Pons (tissue), 1 donor: ENCODE results near the gene NDUFA6.

ENCODE experiments used
- DNase-seq: peaks from one replicate; pipeline ENCODE4 v3.0.0-alpha.2; 2016; ENCODE audit warnings: low spot score

Gene NDUFA6

DNA sequence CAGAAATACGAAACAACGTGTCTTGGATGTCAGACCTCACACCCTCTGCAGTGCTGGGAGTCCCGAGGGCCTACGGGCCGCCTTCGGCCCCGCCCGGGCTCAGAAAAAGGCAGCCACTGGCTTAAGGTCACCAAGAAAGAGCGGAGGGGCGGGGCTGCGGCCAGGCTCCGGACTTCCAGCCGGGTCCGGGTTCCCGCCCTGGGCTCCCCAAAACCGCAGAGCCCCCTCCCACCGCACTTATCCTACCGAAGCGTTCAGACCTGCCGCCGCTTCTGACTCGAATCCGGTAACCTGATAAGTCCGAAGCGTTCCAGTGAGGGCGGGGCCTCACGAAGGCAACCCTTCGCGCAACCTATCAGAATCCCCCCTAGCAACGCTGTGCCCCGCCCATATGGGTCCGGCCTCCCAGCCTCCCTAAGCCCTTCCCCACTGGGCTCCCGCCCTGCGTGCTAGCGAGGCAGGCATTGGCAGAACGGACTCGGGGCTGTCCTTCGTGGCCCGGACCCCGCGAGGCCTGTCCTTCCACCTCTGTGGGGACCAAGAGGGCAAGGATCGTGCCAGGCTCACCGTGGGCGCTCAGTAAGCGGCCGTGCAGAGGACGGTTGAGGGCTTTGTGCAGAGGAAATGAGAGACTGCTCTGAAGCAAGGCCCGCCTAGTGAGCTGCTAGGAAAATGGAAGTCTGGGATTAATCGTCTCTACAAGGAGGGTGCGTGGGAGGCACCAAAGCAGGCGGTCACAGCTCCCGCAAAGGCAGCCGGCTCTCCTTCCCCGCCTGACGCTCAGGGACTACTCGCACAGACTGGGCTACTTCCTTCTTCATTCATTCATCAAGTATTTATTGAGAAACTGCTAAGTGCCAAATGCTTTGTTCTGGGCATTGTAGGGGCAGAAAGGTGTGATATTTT, 19.8 kb downstream of the NDUFA6 start, which contains the start of gene NAGA:
NAGA (minus strand) TSS at position 296 of the 906 bp plus-strand sequence. CDS start 515 bp downstream, outside the sequence.
- DNase-seq: peak; percentile 95

DNA sequence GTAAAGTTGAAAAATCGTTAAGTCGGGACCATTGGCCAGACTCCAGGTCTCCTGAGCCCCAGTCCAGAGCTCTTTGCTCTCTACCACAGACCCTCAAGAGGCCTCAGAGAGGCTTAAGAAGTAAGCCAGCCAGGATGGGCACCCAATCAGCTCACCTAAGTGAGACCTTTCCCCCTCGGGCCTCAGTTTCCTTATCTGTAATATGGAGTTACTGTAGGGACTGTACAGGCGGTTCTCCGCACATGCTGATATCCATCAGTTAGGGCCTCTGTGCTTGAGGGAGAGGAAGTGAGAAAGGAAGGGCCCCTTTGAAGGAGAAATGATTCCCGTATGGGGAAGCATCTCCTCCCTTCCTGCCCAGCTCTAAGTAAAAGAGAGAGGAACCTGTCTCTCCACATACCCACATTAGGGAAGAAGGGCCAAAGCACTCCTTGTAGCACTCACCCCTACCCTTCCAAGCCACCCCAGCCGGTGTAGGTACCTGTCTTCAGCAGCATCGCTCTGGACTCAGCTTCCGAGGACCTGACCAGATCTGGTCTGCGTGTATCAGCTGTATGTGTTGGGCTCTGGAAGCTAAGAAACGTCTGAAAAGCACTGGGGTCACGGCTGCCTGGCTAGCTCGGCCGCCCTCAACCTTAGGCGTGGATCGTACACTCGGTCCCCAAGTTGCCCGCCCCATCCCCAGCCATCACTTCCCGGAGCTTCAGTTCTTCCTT, 20.6 kb downstream of the NDUFA6 start:
- DNase-seq: peak; percentile 72

DNA sequence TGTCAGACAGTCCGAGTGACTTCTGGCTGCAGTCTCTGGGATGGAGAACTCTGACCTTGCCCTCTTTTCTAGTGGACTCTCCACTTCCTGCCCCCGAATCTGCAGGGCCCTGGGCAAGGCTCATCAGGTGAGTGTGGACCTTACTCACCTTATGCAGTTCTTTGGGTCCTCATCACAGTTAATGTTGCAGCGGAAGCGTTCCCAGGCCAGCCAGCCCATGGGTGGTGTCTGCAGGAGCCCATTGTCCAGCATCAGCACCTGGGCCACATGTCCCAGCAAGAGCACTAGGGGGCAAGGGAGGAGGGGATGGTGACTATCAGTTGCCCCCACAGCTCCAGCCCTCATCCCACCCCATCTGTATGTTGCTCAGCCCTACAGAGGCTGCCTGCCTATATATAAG, 22.3 kb downstream of the NDUFA6 start:
- DNase-seq: no peak

DNA sequence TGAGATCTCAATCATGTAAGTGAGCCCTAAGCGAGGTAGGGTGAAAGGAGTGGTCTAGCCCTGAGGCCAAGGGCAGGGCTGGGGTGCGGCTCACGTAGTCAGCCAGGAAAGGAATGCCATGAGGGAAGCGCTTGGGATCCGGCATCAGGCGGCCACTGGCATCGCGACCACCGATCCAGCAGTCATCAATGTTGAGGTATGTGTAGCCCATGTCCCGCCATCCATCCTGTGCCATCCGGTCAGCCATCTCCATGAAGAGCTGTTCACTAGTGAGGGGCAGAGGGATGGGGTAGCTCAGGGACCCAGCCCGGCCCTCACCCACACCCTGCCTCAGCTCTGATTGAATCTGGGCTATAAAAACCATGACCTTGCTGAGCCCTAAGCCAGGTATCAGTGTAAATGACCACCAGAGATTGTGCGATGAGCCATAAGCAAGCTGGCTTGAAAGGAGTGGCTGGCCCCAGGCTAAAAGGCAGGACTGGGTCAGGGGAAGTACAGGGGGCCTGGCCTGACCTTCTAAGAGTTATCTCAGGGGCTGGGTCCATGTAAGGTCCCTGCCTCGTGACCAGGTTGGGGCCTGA, 22.8 kb downstream of the NDUFA6 start:
- no peak for DNase-seq

DNA sequence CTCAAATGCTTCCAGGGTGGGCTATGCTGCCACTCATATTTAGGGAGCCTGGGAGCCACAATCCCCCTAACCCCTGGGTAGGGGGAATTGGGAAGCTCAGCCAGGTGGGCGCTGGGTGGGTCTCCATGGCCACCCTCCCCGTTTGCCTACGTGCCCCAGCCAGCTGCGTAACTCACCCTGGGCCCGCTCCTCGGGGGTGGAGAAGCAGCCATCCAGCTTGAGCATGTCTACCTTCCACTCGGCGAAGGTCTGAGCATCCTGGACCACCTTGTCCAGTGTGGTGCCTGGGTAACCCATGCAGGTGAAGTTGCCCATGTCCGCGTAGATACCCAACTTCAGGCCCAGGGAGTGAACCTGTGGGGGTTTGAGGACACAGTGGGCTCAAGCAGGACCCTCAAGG, 23.6 kb downstream of the NDUFA6 start:
- DNase-seq: no peak

DNA sequence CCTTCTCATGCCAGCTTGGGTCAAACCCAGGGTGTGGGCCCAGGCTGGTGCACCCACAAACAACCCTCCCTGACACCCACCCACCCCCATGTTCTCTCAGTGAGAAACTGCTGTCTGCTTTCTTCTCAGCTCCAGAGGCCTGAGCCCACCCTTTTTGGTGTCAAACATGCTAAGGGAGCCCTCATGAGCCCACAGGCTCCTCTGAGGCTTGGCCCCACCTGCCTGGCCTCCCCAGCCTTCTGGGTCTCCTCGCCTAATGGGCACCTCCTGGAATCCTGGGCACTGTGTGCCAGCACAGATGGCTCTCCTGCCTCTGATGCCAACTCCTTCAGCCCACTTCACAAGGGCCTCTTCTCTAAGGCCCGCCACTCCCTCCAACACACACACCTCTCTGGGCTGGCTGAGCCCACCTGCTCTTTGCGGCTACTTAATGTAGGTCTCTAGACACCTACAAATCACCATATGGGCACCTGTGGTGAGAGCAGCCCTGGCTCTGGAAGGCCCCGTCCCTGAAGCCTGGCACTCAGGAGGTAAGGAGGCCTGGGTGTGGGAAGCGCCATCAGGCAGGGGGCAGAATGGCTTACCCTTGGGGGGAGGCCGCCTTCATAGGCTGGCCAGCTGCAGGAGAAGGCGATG, 24.3 kb downstream of the NDUFA6 start:
- DNase-seq: no peak

DNA sequence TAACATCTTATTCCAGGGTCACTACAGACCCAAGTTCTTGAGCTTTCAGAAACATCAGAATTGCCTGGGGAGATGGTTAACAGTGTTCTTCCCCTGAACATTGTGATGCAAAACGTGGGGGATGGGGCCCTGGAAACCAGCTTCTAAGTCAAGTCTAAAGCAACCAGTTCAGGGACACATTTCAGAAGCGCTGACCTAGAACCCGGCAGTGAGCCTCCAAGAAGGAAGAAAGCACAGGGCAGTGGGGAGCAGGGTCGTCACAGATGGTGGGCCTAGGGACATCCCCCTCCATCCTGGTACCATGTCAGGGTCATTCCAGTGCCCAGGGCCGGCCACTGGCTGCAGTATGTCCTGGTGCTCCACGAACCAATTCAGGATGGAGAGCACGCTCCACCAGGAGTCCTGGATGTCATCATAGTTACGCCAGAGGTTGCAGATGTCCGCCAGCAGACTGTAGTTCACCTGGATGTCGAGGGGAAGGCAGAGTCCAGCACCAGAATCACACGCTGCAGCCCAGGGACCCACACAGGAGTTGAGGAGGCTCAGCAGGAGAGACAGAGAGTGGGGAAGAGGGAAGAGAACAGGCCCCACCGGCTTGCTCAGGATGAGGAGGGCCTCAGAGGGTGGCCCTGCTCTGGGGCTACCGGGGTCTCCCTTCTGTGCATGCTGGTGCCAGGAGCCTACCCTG, 25.0 kb downstream of the NDUFA6 start:
- no peak for DNase-seq

DNA sequence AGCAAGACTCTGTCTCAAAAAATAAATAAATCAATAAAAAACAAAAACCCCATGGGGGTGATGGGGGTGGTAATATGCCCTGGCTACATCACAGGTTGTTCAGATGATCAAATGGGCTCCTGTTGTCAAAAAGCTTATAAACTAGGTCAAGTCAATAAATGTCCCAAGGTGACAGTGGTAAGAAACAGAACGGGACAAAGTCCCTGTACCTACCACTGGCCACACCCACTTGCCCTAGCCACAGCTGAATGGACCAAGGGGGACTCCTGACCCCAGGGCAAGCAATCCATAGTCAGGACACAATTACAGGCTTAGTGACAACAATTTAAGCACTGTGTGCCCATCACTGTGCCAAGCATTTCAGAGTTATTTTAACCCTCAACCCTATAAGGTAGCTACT, 25.9 kb downstream of the NDUFA6 start:
- no peak for DNase-seq

DNA sequence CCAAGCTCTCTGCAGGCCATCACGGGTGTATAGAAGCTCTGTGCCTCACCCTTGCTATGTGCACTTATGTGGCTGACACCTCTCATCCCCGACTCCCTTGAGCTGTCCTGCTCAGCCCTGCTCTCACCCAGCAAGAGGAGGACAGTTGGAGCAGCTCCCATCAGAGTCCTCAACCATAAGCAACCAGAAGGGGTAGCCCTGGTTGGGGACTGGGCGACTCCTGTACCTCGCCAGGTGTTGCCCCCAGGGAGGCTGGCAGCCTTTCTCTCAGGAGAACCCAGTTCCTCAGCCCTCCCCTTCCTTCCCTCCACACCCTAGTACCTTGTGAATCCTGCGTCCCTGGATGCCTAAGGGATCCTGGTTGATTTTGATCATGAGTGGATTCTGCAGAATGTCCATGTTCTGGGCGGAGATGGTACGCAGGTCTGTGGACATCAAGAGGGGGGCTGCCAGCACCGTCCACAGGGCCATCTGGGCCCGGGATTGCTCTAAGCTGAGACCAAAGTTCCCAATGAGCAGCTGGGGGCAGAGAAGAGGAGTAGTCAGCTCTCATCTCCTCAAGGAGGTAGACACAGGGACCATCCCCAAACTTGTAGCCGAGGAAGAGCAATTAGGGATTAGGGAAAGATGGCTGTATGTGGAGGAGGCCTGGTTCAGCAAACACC, 27.9 kb downstream of the NDUFA6 start:
- no peak for DNase-seq

DNA sequence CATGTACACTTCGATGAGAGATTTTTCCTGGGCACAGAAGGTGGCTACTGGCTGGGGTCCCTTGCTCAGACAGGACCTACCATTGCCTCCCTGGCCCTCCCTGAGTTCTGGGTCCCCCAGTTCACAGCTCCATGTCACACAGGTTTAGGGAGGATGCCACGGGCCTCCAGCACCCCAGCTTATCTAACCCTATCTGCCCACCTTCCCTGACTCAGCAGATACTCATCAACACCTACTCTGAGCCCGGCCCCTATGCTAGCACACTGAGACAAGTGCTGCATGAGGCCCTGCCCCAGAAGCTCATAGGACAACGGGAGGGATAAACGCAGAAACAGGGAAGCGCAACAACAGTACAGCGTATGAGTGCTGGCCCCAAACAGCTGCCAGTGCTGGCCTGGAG, 29.5 kb downstream of the NDUFA6 start:
- DNase-seq: no peak

DNA sequence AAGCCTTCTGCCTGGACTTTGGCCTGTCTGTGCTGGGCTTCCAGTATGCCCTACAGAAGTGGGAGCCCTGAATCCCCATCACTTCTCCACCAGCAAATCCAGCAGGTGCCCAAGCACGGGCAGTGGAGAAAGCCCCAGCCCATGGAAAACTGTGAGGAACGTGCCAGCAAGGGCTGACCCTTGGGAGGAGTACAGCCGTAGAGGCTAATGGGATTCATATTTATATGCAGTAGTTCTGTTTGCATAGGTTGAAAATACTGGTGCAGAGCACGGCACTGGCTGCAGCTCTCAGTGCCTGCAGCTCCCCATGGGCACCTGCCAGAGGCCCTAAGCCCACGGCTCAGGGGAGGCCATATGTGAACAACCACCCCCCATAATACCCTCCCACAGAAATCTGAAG, 30.1 kb downstream of the NDUFA6 start:
- no peak for DNase-seq

DNA sequence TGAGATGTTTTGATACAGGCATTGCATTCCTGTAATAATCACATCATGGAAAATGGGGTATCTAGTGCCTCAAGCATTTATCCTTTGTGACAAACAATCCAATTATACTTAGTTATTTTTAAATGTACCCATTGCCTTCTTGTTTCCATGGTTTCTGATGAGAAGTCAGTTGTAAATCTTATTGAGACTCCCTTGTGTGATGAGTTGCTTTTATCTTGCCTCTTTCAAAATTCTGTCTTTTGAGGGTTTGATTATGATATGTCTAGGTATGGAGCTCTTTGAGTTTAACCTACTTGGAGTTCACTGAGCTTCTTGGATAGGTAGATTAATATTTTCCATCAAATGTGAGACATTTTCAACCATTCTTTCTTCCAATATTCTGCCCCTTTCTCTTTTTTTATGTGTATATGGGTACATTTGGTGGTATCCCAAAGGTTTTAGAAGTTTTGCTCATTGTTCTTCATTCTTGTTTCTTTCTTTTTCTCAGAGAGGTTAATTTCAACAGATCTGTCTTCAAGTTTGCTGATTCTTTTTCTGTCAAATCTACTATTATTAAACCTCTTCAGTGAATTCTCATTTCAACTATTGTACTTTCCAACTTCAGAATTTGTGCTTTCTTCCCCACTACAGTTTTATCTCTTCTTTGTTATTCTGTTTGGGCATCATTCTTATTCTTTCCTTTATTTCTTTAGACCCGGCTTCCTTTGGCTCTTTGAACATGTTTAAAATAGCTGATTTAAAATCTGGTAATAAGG, 33.6 kb downstream of the NDUFA6 start:
- no peak for DNase-seq

DNA sequence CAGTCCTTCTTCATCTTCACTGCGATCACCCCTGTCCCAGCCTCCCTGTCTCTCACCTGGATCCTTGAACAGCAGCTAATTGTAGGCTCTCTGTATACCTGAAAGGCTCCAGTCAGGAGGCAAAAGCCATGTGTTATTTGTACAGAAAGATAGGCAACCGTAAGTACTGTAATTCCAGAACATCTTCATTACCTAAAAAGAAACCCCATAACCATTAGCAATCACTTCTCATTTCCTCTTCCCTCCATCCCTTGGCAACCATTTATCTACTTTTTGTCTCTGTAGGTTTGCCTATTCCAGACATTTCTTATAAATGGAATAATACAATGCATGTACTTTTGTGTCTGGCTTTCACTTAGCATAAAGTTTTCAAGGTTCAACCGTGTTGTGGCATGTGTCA, 37.8 kb downstream of the NDUFA6 start:
- no peak for DNase-seq

DNA sequence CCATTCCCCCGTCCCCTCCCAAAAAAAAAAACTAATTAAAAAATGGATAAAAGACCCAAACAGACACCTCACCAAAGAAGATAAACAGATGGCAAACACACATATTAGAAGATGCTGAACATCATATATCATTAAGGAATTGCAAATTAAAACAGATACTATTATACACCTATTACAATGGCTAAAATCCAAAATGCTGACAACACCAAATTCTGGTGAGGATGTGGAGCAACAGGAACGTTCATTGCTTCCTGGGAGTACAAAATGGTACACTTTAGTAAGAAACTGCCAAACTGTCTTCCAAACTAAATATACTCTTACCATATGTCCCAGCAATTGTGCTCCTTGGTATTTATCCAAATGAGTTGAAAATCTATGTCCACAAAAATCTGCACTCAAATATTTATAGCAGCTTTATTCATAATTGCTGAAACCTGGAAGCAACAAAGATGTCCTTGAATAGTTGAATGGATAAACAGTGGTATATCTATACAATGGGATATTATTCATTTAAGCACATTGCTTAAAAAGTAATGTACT, 39.9 kb downstream of the NDUFA6 start:
- DNase-seq: no peak

DNA sequence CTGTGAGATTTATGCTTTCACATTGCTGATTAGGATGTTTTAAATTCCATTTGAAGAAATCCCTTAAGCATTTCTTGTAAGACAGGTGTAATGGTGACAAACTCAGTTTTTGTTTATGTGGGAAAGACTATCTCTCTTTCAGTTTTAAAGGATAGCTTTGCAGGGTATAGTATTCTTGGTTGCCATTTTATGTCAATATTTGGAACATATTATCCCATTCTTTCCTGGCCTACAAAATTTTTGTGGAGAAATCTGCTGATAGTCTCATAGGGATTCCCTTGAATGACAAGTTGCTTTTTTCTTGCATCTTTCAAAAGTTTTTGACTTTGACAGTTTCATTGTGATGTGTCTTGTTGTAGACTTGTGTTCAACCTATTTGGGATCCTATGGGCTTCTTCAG, 48.8 kb downstream of the NDUFA6 start:
- no peak for DNase-seq

DNA sequence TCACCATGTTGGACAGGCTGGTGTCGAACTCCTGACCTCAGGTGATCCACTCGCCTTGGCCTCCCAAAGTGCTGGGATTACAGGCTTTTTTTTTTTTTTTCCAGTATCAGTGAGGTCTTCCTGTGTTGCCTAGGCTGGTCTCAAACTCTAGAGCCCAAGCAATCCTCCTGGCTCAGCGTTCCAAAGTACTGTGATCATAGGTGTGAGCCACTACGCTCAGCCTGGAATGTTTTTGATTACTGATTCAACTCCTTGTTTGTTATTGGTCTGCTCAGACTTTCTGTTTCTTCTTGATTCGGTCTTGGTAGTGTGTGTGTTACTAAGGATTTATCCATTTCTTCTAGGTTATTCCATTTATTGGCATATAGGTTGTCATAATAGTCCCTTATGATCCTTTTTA, 51.3 kb downstream of the NDUFA6 start:
- DNase-seq: no peak
